Tibial artery (tissue), 4 donors: ENCODE data around the gene C16orf96.

Source experiments
- DNase-seq, 2 donors: peaks; one replicate each; pipeline ENCODE4 v3.0.0-alpha.2; 2019
- H3K27ac ChIP-seq, 2 donors: fragments of 200-600 bp; sonication (generic) in 1 of 2; 1 replicate in 1 of 2; 2 replicates in 1 of 2; pipeline ENCODE4 v1.5.1; 2018 to 2019; ENCODE audit warnings: mild to moderate bottlenecking in 1 of 2
- H3K27me3 ChIP-seq, 2 donors: fragments of 200-600 bp; sonication (generic) in 1 of 2; one replicate each; pipeline versions ENCODE4 v1.5.1 to v1.6.0; 2016 to 2019
- H3K36me3 ChIP-seq, 3 donors: fragments of 200-600 bp; sonication (generic) in 2 of 3; one replicate each; pipeline ENCODE4 v1.5.1; 2016 to 2019; ENCODE audit warnings: mild to moderate bottlenecking in 2 of 3
- H3K4me1 ChIP-seq, 4 donors: fragments of 200-600 bp; sonication (generic) in 2 of 4; 1 replicate in 3 of 4; 2 replicates in 1 of 4; pipeline ENCODE4 v1.5.1; 2016 to 2019
- H3K4me3 ChIP-seq, 2 donors: fragments of 200-600 bp; sonication (generic) in 1 of 2; 1 replicate in 1 of 2; 2 replicates in 1 of 2; pipeline ENCODE4 v1.5.1; 2018 to 2019; ENCODE audit warnings: mild to moderate bottlenecking in 2 of 2
- H3K9me3 ChIP-seq, 3 donors: fragments of 200-600 bp; sonication (generic) in 1 of 3; one replicate each; pipeline ENCODE4 v1.5.1; 2016 to 2019
- CTCF ChIP-seq, 2 experiments: fragments of 200-600 bp in 1 of 2; fragments of 450-650 bp in 1 of 2; IDR thresholded peaks; one replicate each; pipeline ENCODE4 v1.5.1; 2017 to 2019; ENCODE audit warnings: antibody characterized with exemption in 2 of 2, mild to moderate bottlenecking in 1 of 2, moderate library complexity in 1 of 2
- intact Hi-C: fragments of 100-400 bp; cut with DNase I; formaldehyde crosslinking; loops from one replicate; pipeline ENCODE4 v1.15.0; 2023; ENCODE audit warnings: low total_unique reads

C16orf96 gene

GRCh38 chr16:4552541-4552940 is 3.6 kb upstream of the C16orf96 start:
- no peak overlapping the region for H3K27ac ChIP-seq
- no peaks in the 10 kb centered on the region for H3K36me3 ChIP-seq
- peaks cover 0 to 28% of the 10 kb centered on the region in 2 donors for H3K27me3 ChIP-seq
- intact Hi-C loops, result loop anchor here (5.0 kb wide), 1 partner anchor 45 kb away; no protein-coding TSS in a partner anchor
- no peak for TF ChIP-seq CTCF (IDR thresholded peaks at IDR 0.05)
- no peak for DNase-seq
- no peak overlapping the region for H3K4me3 ChIP-seq
- H3K9me3 ChIP-seq, result no peaks in the 10 kb centered on the region
- no peaks in the 10 kb centered on the region for H3K4me1 ChIP-seq

- peaks cover 0 to 38% of the 10 kb centered on the region in 2 donors for H3K27me3 ChIP-seq
- intact Hi-C loops, result no loop called here
- no peak for TF ChIP-seq CTCF (IDR thresholded peaks at IDR 0.05)
Measured at GRCh38 chr16:4556580-4556979, 440 bp downstream of the C16orf96 start.

GRCh38 chr16:4557973-4558372 is 1.8 kb downstream of the C16orf96 start:
- Histone ChIP-seq H3K4me3 (no peak overlapping the region), H3K36me3 (no peaks in the 10 kb centered on the region), H3K27ac (no peak overlapping the region), H3K9me3 (no peaks in the 10 kb centered on the region), H3K4me1 (no peaks in the 10 kb centered on the region), H3K27me3 (peaks cover 0 to 37% of the 10 kb centered on the region in 2 donors)
- no peak for TF ChIP-seq CTCF (IDR thresholded peaks at IDR 0.05)
- intact Hi-C loops, result no loop called here
- DNase-seq, result no peak

More at GRCh38 chr16:4556580-4556979, 440 bp downstream of the C16orf96 start:
- H3K9me3 ChIP-seq, result no peaks in the 10 kb centered on the region
- H3K27ac ChIP-seq, result no peak overlapping the region
- DNase-seq, result no peak
- H3K4me3 ChIP-seq, result no peak overlapping the region
- H3K4me1 ChIP-seq, result no peaks in the 10 kb centered on the region
- no peaks in the 10 kb centered on the region for H3K36me3 ChIP-seq

GRCh38 chr16:4561596-4561995 is 5.5 kb downstream of the C16orf96 start:
- Histone ChIP-seq H3K4me1 (no peaks in the 10 kb centered on the region), H3K27me3 (peaks cover 0 to 19% of the 10 kb centered on the region in 2 donors), H3K36me3 (no peaks in the 10 kb centered on the region), H3K9me3 (no peaks in the 10 kb centered on the region), H3K4me3 (no peak overlapping the region), H3K27ac (no peak overlapping the region)
- intact Hi-C loops, result no loop called here
- DNase-seq, result no peak
- TF ChIP-seq CTCF (IDR thresholded peaks at IDR 0.05), result no peak

- intact Hi-C loops, result no loop called here
- Histone ChIP-seq H3K4me1 (no peaks in the 10 kb centered on the region), H3K9me3 (no peaks in the 10 kb centered on the region), H3K27me3 (peaks cover 0 to 5% of the 10 kb centered on the region in 2 donors), H3K27ac (no peak overlapping the region), H3K4me3 (no peak overlapping the region), H3K36me3 (no peaks in the 10 kb centered on the region)
- no peak for DNase-seq
- TF ChIP-seq CTCF (IDR thresholded peaks at IDR 0.05), result no peak
Measured at GRCh38 chr16:4564661-4565267, 8.6 kb downstream of the C16orf96 start.

- intact Hi-C loops, result no loop called here
- no peak for TF ChIP-seq CTCF (IDR thresholded peaks at IDR 0.05)
- no peaks in the 10 kb centered on the region for H3K4me1 ChIP-seq
- H3K4me3 ChIP-seq, result no peak overlapping the region
- H3K27ac ChIP-seq, result no peak overlapping the region
- no peak for DNase-seq
- no peaks in the 10 kb centered on the region for H3K36me3 ChIP-seq
- H3K27me3 ChIP-seq, result peaks cover 0 to 5% of the 10 kb centered on the region in 2 donors
- no peaks in the 10 kb centered on the region for H3K9me3 ChIP-seq
Measured at GRCh38 chr16:4566144-4566543, 10.0 kb downstream of the C16orf96 start.
